Measurements from ENCODE around the gene CALCR.

DNA sequence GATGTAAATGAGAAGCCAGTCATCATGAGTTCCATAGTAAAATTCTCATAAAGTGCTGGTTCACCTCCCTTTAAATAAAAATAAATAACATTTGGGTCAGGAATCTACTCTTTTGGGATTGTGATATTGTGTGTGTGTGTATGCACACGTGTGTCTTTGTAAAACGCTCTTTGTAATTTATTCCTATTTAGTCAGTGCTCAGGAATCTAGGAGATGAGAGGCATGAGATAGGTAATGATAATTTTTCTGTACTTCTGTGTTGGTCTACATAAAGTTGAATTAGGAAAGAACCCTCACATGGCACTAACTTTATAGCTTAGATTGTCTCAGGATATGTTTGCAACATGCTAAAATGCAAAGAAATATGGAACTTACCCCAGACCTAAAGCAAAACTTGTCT, 4.9 kb upstream of the CALCR start:
- no peak for TF ChIP-seq TCF7L2 (IDR thresholded peaks at IDR 0.05; ENCODE audit: borderline replicate concordance, low read depth, low read length)
- TF ChIP-seq, protein P1, sequence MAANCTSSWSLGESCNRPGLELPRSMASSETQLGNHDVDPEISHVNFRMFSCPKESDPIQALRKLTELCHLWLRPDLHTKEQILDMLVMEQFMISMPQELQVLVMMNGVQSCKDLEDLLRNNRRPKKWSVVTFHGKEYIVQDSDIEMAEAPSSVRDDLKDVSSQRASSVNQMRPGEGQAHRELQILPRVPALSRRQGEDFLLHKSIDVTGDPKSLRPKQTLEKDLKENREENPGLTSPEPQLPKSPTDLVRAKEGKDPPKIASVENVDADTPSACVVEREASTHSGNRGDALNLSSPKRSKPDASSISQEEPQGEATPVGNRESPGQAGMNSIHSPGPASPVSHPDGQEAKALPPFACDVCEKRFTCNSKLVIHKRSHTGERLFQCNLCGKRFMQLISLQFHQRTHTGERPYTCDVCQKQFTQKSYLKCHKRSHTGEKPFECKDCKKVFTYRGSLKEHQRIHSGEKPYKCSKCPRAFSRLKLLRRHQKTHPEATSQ (tag by site-specific recombination; IDR thresholded peaks at IDR 0.05) = no peak

Data from HEK293 (cell line).